GM21447 (cell line): ENCODE results near the gene TAS2R60.
"Not testable (repeated sequence)": the region's sequence is repeated elsewhere in the genome, so short reads cannot be mapped to it uniquely, and the experiment has no call there.

ENCODE experiments used
- ATAC-seq: cut with Tn5 transposase; IDR thresholded peaks from one replicate; pipeline ENCODE4 v1.9.1; 2021; ENCODE audit not compliant: unreplicated experiment

Gene TAS2R60, protein sequence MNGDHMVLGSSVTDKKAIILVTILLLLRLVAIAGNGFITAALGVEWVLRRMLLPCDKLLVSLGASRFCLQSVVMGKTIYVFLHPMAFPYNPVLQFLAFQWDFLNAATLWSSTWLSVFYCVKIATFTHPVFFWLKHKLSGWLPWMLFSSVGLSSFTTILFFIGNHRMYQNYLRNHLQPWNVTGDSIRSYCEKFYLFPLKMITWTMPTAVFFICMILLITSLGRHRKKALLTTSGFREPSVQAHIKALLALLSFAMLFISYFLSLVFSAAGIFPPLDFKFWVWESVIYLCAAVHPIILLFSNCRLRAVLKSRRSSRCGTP

GRCh38 chr7:143443153-143443552, at the start of gene TAS2R60:
TSS of gene TAS2R60 (plus strand) at chr7:143443453. CDS start at chr7:143443453, 0 bp downstream.
- no peak for ATAC-seq

GRCh38 chr7:143394068-143394467, 49.2 kb upstream of the TAS2R60 start:
- ATAC-seq: no peak

- no peak for ATAC-seq
Measured at GRCh38 chr7:143394777-143395176, 48.5 kb upstream of the TAS2R60 start.

GRCh38 chr7:143395187-143396149, 47.8 kb upstream of the TAS2R60 start:
- no peak for ATAC-seq

DNA sequence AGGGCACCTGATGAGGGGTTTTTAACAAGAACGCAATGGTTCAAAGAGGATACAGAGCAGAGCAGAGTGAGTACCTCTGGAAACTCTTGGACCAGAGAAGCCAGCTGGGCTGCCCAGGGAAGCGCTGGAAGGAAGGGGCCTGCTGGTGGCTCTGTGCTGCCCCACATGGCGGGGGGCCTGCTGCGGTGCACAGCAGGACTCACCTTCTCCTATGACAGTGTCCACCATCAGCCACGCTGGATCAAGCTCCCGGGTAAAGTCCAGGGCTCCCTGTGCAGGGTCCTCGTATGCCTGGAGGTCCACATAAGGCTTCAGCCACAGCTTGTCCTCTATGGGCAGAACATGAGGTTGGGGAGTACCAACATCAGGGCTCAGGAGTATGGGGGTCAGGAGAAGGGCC, 47.1 kb upstream of the TAS2R60 start:
- ATAC-seq: no peak

GRCh38 chr7:143396625-143397556, 46.4 kb upstream of the TAS2R60 start:
- ATAC-seq: no peak

DNA sequence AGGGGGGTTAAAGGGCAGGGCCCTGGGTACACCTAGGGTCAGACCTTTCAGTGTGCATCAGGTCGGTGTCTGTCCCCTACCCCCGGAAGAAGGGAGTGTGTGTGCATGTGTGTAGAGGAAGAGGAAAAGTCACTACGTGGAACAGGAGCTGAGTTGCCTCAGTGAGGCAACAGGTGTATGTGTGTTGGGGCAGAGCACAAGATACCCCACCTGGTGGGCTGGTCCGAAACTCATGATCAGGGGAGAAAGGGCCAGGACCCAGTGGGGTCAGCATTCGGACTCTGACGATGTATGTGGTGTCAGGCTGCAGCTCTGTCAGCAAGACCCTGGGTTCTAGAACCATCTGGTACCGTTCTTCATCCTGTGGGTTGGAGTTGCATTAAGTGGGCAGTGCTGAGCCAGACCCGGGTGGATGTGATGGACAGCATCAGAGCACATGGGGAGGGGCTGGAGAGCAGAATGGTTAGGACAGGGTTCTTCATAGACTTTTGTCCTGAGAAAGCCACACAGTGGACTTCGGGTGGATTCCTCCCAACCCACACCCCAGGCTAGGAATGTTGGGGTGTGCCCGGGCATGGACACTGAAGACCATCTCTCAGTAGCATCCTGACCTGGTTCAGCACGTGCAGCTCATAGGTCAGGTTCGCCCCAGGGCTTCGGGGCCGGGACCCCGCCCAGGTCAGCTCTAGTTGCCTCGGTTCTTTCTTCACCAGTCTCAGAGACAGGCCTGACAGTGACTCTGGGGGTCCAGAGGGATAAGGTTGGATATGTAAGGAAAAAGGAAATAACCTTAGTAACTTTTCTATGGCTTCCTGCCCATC, 45.3 kb upstream of the TAS2R60 start:
- no peak for ATAC-seq

GRCh38 chr7:143398616-143399015, 44.6 kb upstream of the TAS2R60 start:
- no peak for ATAC-seq

GRCh38 chr7:143399151-143399550, 44.1 kb upstream of the TAS2R60 start:
- ATAC-seq: no peak

GRCh38 chr7:143399642-143400041, 43.6 kb upstream of the TAS2R60 start:
- no peak for ATAC-seq

GRCh38 chr7:143401265-143401664, 42.0 kb upstream of the TAS2R60 start:
- no peak for ATAC-seq

GRCh38 chr7:143402233-143402632, 41.0 kb upstream of the TAS2R60 start:
- not testable (repeated sequence) for ATAC-seq

- ATAC-seq: no peak
Measured at GRCh38 chr7:143405173-143406001, 37.9 kb upstream of the TAS2R60 start.

GRCh38 chr7:143406002-143406357, 37.3 kb upstream of the TAS2R60 start:
- ATAC-seq: no peak

GRCh38 chr7:143407287-143408251, 35.7 kb upstream of the TAS2R60 start:
- no peak for ATAC-seq

GRCh38 chr7:143408252-143408685, 35.0 kb upstream of the TAS2R60 start:
- ATAC-seq: no peak

GRCh38 chr7:143408686-143409561, 34.3 kb upstream of the TAS2R60 start, which contains the start of gene EPHA1:
TSS of gene EPHA1 (minus strand) at chr7:143408856. CDS start at chr7:143408805, 51 bp downstream.
- no peak for ATAC-seq
